ENCODE measurements around the gene RBM42. TPM values are rescaled to one million over a fixed set of nuclear protein-coding genes. Genes with fewer than 3 reads are reported as not detected.
"Not testable (repeated sequence)": the region's sequence is repeated elsewhere in the genome, so short reads cannot be mapped to it uniquely, and the experiment has no call there.

Gene RBM42
- total RNA-seq, result 10 to 100 TPM; 35.0 to 41.7 (median 39.6) TPM

GRCh38 chr19:35628565-35629331 is at the start of gene RBM42:
RBM42 (plus strand) TSS chr19:35629036; CDS start chr19:35629154, 118 bp downstream.
- ATAC-seq (ENCODE audit: low FRiP score) (peak; percentile 100), DNase-seq (ENCODE audit: low spot score) (peak; percentile 97)
- TF ChIP-seq CTCF (IDR thresholded peaks at IDR 0.05), result no peak

GRCh38 chr19:35582760-35583159 is 46.1 kb upstream of the RBM42 start:
- DNase-seq (ENCODE audit: low spot score), result no peak
- TF ChIP-seq CTCF (IDR thresholded peaks at IDR 0.05), result no peak
- no peak for ATAC-seq (ENCODE audit: low FRiP score)

- no peak for TF ChIP-seq CTCF (IDR thresholded peaks at IDR 0.05)
- ATAC-seq (ENCODE audit: low FRiP score), result no peak
- DNase-seq (ENCODE audit: low spot score), result no peak
Observed at GRCh38 chr19:35585848-35586247, 43.0 kb upstream of the RBM42 start, which contains the start of gene PMIS2. PMIS2 (plus strand) TSS chr19:35586173; CDS start chr19:35586260, 87 bp downstream.

GRCh38 chr19:35587321-35587720 is 41.5 kb upstream of the RBM42 start:
- no peak for ATAC-seq (ENCODE audit: low FRiP score)
- DNase-seq (ENCODE audit: low spot score), result no peak
- TF ChIP-seq CTCF (IDR thresholded peaks at IDR 0.05), result no peak

- no peak for ATAC-seq (ENCODE audit: low FRiP score)
- TF ChIP-seq CTCF (IDR thresholded peaks at IDR 0.05), result no peak
- DNase-seq (ENCODE audit: low spot score), result no peak
Observed at GRCh38 chr19:35590875-35591274, 38.0 kb upstream of the RBM42 start.

GRCh38 chr19:35592226-35592625 is 36.6 kb upstream of the RBM42 start:
- TF ChIP-seq CTCF (IDR thresholded peaks at IDR 0.05), result no peak
- no peak for DNase-seq (ENCODE audit: low spot score)
- no peak for ATAC-seq (ENCODE audit: low FRiP score)

GRCh38 chr19:35595026-35595425 is 33.8 kb upstream of the RBM42 start:
- DNase-seq (ENCODE audit: low spot score); ATAC-seq (ENCODE audit: low FRiP score): not testable (repeated sequence)
